Measurements from ENCODE around the gene PTP4A1.
"Not testable (repeated sequence)": the region's sequence is repeated elsewhere in the genome, so short reads cannot be mapped to it uniquely, and the experiment has no call there.

GRCh38 chr6:63585652-63586051, 13.4 kb downstream of the PTP4A1 start:
- not testable (repeated sequence) for TF ChIP-seq CTCF (IDR thresholded peaks at IDR 0.05; ENCODE audit: poor library complexity); EZH2 (IDR thresholded peaks at IDR 0.05; ENCODE audit: borderline replicate concordance)

Measured in hepatocyte (in vitro differentiated cells).